ENCODE data around the gene NMRK1.

Gene NMRK1

DNA sequence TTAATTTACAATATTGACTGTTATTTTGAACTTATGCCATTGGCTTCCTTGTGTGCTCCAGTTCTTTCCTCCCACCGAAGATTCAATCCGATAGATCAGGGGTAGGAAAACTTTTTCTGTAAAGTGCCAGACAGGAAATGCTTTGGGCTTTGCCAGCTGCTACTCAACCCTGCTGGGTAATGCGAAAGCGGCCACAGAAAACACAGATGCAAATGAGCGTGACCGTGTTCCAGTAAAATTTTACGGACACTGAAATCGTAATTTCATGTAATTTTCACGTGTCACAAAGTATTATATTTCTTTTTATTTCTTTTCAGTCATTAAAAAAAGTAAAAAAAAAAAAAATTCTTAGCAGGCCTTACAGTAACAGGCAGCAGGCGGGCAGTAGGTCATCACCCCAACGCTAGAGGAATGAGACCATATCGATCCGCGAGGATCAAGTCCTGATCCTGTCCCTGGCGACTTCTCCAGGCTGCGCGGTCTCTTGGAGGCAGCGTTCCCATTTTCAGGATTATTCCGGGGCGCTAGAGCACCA is 599 bp downstream of the NMRK1 start:
- peaks cover 3% of the 10 kb centered on the region for H3K4me1 ChIP-seq (ENCODE audit: insufficient read depth, insufficient read length)
- no peak for DNase-seq (ENCODE audit: low read depth, low spot score)
- no peak for TF ChIP-seq ZNF274 (IDR thresholded peaks at IDR 0.05; ENCODE audit: low read depth, low read length)
- TF ChIP-seq SUZ12 (IDR thresholded peaks at IDR 0.05; ENCODE audit: extremely low read depth, insufficient read depth, insufficient read length) = no peak
- TF ChIP-seq YY1 (IDR thresholded peaks at IDR 0.05; ENCODE audit: insufficient read depth, insufficient read length) = no peak
- H3K36me3 ChIP-seq (ENCODE audit: insufficient read depth, insufficient read length, low read length) = peaks cover 4% of the 10 kb centered on the region
- peaks cover 4% of the 10 kb centered on the region for H3K27me3 ChIP-seq (ENCODE audit: insufficient read depth, insufficient read length)
- H3K9ac ChIP-seq (ENCODE audit: insufficient read length, low read depth) = peak overlapping the region; percentile 83
- peak overlapping the region; percentile 83 for H3K4me3 ChIP-seq (ENCODE audit: insufficient read length, low read depth)
- H3K9me3 ChIP-seq (ENCODE audit: insufficient read depth, low read length) = no peaks in the 10 kb centered on the region

DNA sequence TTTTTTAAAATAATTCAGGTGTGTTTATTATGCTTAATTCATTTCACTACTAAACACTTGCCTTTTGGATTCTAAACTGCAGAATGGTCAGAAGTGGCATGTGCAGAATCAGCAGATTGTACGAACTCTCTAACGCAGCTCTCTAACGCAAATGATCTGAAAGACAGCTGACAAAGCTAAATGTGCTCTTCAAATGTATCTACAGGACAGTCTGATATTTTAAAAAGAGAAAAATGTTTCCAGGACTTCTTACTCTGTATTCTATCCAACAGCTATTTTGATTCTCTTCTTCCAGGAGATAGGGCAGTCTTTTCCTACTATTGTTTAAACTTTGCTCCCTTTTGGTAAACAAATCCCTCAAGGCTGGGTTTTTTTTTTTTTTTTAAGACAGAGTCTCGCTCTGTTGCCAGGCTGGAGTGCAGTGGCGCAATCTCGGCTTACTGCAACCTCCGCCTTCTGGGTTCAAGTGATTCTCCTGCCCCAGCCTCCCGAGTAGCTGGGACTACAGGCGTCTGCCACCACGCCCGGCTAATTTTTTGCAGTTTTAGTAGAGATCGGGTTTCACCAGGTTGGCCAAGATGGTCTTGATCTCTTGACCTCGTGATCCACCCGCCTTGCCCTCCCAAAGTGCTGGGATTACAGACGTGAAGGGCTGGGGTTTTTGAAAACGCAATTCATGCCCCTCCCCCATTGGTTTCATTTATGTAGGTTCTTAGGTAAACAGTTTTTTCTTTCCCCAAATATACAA is 1.2 kb downstream of the NMRK1 start:
- no peaks in the 10 kb centered on the region for H3K9me3 ChIP-seq (ENCODE audit: insufficient read depth, low read length)
- peak overlapping the region; percentile 83 for H3K4me3 ChIP-seq (ENCODE audit: insufficient read length, low read depth)
- H3K36me3 ChIP-seq (ENCODE audit: insufficient read depth, insufficient read length, low read length) = peaks cover 4% of the 10 kb centered on the region
- H3K9ac ChIP-seq (ENCODE audit: insufficient read length, low read depth) = peak overlapping the region; percentile 83
- H3K4me1 ChIP-seq (ENCODE audit: insufficient read depth, insufficient read length) = peaks cover 3% of the 10 kb centered on the region
- no peak for DNase-seq (ENCODE audit: low read depth, low spot score)
- TF ChIP-seq SUZ12 (IDR thresholded peaks at IDR 0.05; ENCODE audit: extremely low read depth, insufficient read depth, insufficient read length) (no peak), YY1 (IDR thresholded peaks at IDR 0.05; ENCODE audit: insufficient read depth, insufficient read length) (no peak), ZNF274 (IDR thresholded peaks at IDR 0.05; ENCODE audit: low read depth, low read length) (no peak)
- peaks cover 4% of the 10 kb centered on the region for H3K27me3 ChIP-seq (ENCODE audit: insufficient read depth, insufficient read length)

DNA sequence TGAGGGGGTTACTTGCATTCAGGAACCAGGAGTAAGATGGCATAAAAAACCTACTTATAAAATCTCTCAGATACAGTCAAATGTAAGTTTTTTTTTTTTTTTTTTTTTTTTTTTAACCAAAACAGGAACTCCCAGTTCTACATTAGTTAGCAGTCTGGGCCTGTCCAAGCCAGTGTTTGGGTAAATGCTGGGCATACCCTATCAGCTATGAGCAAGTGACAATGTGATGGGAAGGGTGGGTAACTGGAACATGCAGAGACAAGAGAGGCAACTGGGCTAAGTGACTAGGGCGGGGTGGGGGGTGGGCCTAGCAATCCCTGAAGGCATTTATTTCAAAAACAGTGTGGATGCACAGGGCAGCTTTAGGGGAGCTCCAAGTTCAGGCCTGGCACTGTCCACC is 2.3 kb downstream of the NMRK1 start:
- Histone ChIP-seq H3K4me3 (ENCODE audit: insufficient read length, low read depth) (no peak overlapping the region), H3K9ac (ENCODE audit: insufficient read length, low read depth) (no peak overlapping the region), H3K36me3 (ENCODE audit: insufficient read depth, insufficient read length, low read length) (peaks cover 6% of the 10 kb centered on the region), H3K27me3 (ENCODE audit: insufficient read depth, insufficient read length) (peaks cover 4% of the 10 kb centered on the region), H3K4me1 (ENCODE audit: insufficient read depth, insufficient read length) (peaks cover 3% of the 10 kb centered on the region), H3K9me3 (ENCODE audit: insufficient read depth, low read length) (no peaks in the 10 kb centered on the region)
- DNase-seq (ENCODE audit: low read depth, low spot score) = no peak
- TF ChIP-seq YY1 (IDR thresholded peaks at IDR 0.05; ENCODE audit: insufficient read depth, insufficient read length) (no peak), SUZ12 (IDR thresholded peaks at IDR 0.05; ENCODE audit: extremely low read depth, insufficient read depth, insufficient read length) (no peak), ZNF274 (IDR thresholded peaks at IDR 0.05; ENCODE audit: low read depth, low read length) (no peak)

DNA sequence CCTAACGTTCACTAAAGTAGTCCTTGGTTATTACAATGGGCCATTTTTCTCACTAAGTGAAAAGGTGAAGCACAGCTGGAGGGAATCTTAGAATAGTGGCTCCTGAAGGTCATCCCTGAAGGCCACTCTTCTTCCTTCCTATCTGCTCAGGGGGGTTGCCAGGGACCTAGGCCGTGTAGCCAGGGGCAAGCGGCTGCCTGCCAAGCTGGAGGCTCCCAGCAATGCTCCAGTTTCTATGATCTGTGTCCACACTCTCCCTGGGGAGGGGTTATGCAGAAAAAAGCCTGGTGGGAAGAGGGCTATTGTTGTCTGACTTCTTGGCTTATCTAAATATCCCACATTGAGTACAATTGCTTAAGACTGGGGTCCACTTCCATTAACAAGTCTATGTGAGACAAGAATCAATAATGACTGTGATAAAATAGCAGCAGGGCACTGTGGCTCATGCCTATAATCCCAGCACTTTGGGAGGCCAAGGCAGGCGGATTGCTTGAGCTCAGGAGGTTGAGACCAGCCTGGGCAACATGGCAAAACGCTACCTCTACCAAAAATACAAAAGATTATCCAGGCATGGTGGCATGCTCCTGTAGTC is 3.8 kb downstream of the NMRK1 start:
- no peak overlapping the region for H3K9ac ChIP-seq (ENCODE audit: insufficient read length, low read depth)

DNA sequence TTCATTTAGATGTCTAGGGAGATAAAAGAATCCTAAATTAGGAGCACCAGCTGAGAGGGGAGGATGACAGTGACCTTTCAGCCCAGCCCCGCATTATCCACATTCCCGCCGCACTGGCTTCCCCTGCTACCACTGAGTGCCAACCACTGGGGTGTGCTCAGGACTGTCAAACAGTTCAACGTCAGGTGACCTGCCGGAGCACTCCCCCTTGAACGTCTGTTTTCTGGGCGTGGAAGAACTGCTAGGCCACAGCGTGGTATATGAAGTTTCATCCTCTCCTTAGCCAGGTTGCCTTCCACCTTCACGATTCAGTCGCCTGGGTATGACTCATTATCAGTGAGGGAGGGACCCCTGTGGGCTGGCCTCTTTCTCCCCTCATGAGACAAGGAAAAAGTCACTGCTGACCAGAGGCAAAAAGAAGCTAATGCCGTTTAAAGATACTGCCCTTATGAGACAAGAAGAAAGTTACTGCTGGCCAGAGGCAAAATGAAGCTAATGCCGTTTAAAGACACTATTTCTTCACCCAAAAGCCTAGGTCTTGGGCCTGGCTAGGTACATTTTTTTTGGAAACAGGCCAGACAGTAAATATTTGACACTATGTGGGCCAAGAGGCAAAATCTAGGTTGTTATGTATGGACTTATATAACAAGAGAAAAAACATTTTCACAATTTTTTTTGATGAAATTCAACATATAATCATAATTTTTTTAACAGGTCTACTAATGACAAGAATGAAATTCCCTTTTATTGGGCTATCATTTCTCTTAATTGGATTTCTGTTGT is 4.6 kb downstream of the NMRK1 start:
- H3K4me1 ChIP-seq (ENCODE audit: insufficient read depth, insufficient read length) = peaks cover 3% of the 10 kb centered on the region
- no peak overlapping the region for H3K9ac ChIP-seq (ENCODE audit: insufficient read length, low read depth)
- TF ChIP-seq YY1 (IDR thresholded peaks at IDR 0.05; ENCODE audit: insufficient read depth, insufficient read length) = no peak
- no peak for TF ChIP-seq SUZ12 (IDR thresholded peaks at IDR 0.05; ENCODE audit: extremely low read depth, insufficient read depth, insufficient read length)
- TF ChIP-seq ZNF274 (IDR thresholded peaks at IDR 0.05; ENCODE audit: low read depth, low read length) = no peak
- H3K27me3 ChIP-seq (ENCODE audit: insufficient read depth, insufficient read length) = no peaks in the 10 kb centered on the region
- H3K4me3 ChIP-seq (ENCODE audit: insufficient read length, low read depth) = no peak overlapping the region
- H3K9me3 ChIP-seq (ENCODE audit: insufficient read depth, low read length) = no peaks in the 10 kb centered on the region
- DNase-seq (ENCODE audit: low read depth, low spot score) = no peak
- peaks cover 8% of the 10 kb centered on the region for H3K36me3 ChIP-seq (ENCODE audit: insufficient read depth, insufficient read length, low read length)

More for the DNA sequence above, 3.8 kb downstream of the NMRK1 start:
- Histone ChIP-seq H3K27me3 (ENCODE audit: insufficient read depth, insufficient read length) (no peaks in the 10 kb centered on the region), H3K9me3 (ENCODE audit: insufficient read depth, low read length) (no peaks in the 10 kb centered on the region), H3K4me1 (ENCODE audit: insufficient read depth, insufficient read length) (peaks cover 3% of the 10 kb centered on the region), H3K36me3 (ENCODE audit: insufficient read depth, insufficient read length, low read length) (peaks cover 8% of the 10 kb centered on the region), H3K4me3 (ENCODE audit: insufficient read length, low read depth) (no peak overlapping the region)
- no peak for DNase-seq (ENCODE audit: low read depth, low spot score)
- no peak for TF ChIP-seq ZNF274 (IDR thresholded peaks at IDR 0.05; ENCODE audit: low read depth, low read length)
- no peak for TF ChIP-seq YY1 (IDR thresholded peaks at IDR 0.05; ENCODE audit: insufficient read depth, insufficient read length)
- no peak for TF ChIP-seq SUZ12 (IDR thresholded peaks at IDR 0.05; ENCODE audit: extremely low read depth, insufficient read depth, insufficient read length)

DNA sequence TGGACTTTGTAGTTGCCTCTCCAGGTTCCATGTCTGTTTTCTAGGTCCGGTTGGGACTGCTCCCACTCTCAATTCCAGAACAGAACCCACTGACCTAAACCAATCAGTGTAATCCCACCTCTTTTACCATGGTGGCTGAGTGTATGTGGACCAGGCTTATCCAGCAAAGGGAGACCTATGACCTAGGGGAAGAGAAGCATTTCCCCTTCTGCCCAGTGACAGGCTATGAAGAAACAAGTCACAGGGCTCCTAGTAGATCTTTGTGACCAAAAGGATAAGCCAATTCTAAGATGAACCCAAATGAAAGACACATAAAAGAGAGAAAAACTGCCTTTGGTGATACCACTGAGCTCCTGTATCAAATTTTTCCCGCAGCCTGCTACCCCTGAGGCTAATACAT is 6.3 kb downstream of the NMRK1 start:
- TF ChIP-seq SUZ12 (IDR thresholded peaks at IDR 0.05; ENCODE audit: extremely low read depth, insufficient read depth, insufficient read length) (no peak), YY1 (IDR thresholded peaks at IDR 0.05; ENCODE audit: insufficient read depth, insufficient read length) (no peak), ZNF274 (IDR thresholded peaks at IDR 0.05; ENCODE audit: low read depth, low read length) (no peak)
- H3K4me1 ChIP-seq (ENCODE audit: insufficient read depth, insufficient read length) = peaks cover 3% of the 10 kb centered on the region
- H3K27me3 ChIP-seq (ENCODE audit: insufficient read depth, insufficient read length) = no peaks in the 10 kb centered on the region
- no peak overlapping the region for H3K4me3 ChIP-seq (ENCODE audit: insufficient read length, low read depth)
- no peaks in the 10 kb centered on the region for H3K9me3 ChIP-seq (ENCODE audit: insufficient read depth, low read length)
- H3K36me3 ChIP-seq (ENCODE audit: insufficient read depth, insufficient read length, low read length) = peaks cover 8% of the 10 kb centered on the region
- H3K9ac ChIP-seq (ENCODE audit: insufficient read length, low read depth) = no peak overlapping the region
- DNase-seq (ENCODE audit: low read depth, low spot score) = no peak

Measured in NT2/D1 (cell line).